HUES64 (cell line): ENCODE data around the gene CSNK1G3.

Source experiments
- H3K27ac ChIP-seq: 2 replicates; pipeline ENCODE4 v1.7.0; 2013; ENCODE audit warnings: low read depth, low read length, inconsistent platforms
- H3K27me3 ChIP-seq: 2 replicates; pipeline ENCODE4 v1.6.1; 2013; ENCODE audit warnings: mild to moderate bottlenecking, low read length; ENCODE audit not compliant: insufficient read depth
- H3K36me3 ChIP-seq: 2 replicates; pipeline ENCODE4 v1.6.1; 2013; ENCODE audit warnings: mild to moderate bottlenecking, low read length; ENCODE audit not compliant: insufficient read depth
- H3K4me1 ChIP-seq: 2 replicates; pipeline ENCODE4 v1.6.1; 2013; ENCODE audit warnings: mild to moderate bottlenecking, low read length, moderate library complexity; ENCODE audit not compliant: insufficient read depth
- H3K4me3 ChIP-seq: 2 replicates; pipeline ENCODE4 v1.5.1; 2013; ENCODE audit warnings: mild to moderate bottlenecking, low read length, moderate library complexity
- H3K9ac ChIP-seq: 2 replicates; pipeline ENCODE4 v1.6.1; 2013; ENCODE audit warnings: mild to moderate bottlenecking, low read depth, low read length
- H3K9me3 ChIP-seq: 2 replicates; pipeline ENCODE4 v1.6.1; 2013; ENCODE audit warnings: low read depth, low read length; ENCODE audit not compliant: insufficient read depth
- WGBS: fragments of 150-250, 120-280 bp; methylation state at CpG from one replicate; pipeline ENCODE4 v1.1.7; 2013; ENCODE audit warnings: missing lambda C conversion rate; 5-methylcytosine and 5-hydroxymethylcytosine counted together

CSNK1G3 gene

GRCh38 chr5:123647066-123647465 lies 135.1 kb downstream of the CSNK1G3 start:
- Histone ChIP-seq H3K9ac (no peak overlapping the region), H3K4me3 (no peak overlapping the region)
- WGBS: 93% methylated on average over 1 of the region's 1 CpG

GRCh38 chr5:123651234-123651633 lies 139.3 kb downstream of the CSNK1G3 start:
- no peak overlapping the region for H3K27ac ChIP-seq
- no peaks in the 10 kb centered on the region for H3K27me3 ChIP-seq
- H3K36me3 ChIP-seq: no peaks in the 10 kb centered on the region
- WGBS: 91% methylated on average over 4 of the region's 4 CpGs
- no peak overlapping the region for H3K4me3 ChIP-seq
- no peaks in the 10 kb centered on the region for H3K9me3 ChIP-seq
- no peaks in the 10 kb centered on the region for H3K4me1 ChIP-seq
- no peak overlapping the region for H3K9ac ChIP-seq

More at GRCh38 chr5:123647066-123647465, 135.1 kb downstream of the CSNK1G3 start:
- no peak overlapping the region for H3K27ac ChIP-seq
- H3K4me1 ChIP-seq: no peaks in the 10 kb centered on the region
- H3K27me3 ChIP-seq: no peaks in the 10 kb centered on the region
- H3K9me3 ChIP-seq: no peaks in the 10 kb centered on the region
- no peaks in the 10 kb centered on the region for H3K36me3 ChIP-seq

GRCh38 chr5:123659011-123659410 lies 147.0 kb downstream of the CSNK1G3 start:
- no peaks in the 10 kb centered on the region for H3K27me3 ChIP-seq
- no peak overlapping the region for H3K4me3 ChIP-seq
- no peaks in the 10 kb centered on the region for H3K36me3 ChIP-seq
- WGBS: 89% methylated on average over 2 of the region's 2 CpGs
- H3K9ac ChIP-seq: no peak overlapping the region
- H3K27ac ChIP-seq: no peak overlapping the region
- no peaks in the 10 kb centered on the region for H3K4me1 ChIP-seq
- H3K9me3 ChIP-seq: peaks cover 4% of the 10 kb centered on the region; the same call in 1 of the 2 replicates

- WGBS: 95% methylated on average over 2 of the region's 2 CpGs
- no peaks in the 10 kb centered on the region for H3K36me3 ChIP-seq
- H3K9ac ChIP-seq: no peak overlapping the region
These were observed 147.5 kb downstream of the CSNK1G3 start for GRCh38 chr5:123659495-123659894.

GRCh38 chr5:123664961-123665360 lies 153.0 kb downstream of the CSNK1G3 start:
- Histone ChIP-seq H3K36me3 (no peaks in the 10 kb centered on the region), H3K4me1 (no peaks in the 10 kb centered on the region), H3K9me3 (peaks cover 27% of the 10 kb centered on the region; the same call in 1 of the 2 replicates), H3K27me3 (no peaks in the 10 kb centered on the region), H3K27ac (no peak overlapping the region), H3K9ac (no peak overlapping the region), H3K4me3 (no peak overlapping the region)
- 100% methylated on average over 1 of the region's 1 CpG for WGBS

More at GRCh38 chr5:123659495-123659894, 147.5 kb downstream of the CSNK1G3 start:
- Histone ChIP-seq H3K9me3 (peaks cover 8% of the 10 kb centered on the region; the same call in 1 of the 2 replicates), H3K27ac (no peak overlapping the region), H3K27me3 (no peaks in the 10 kb centered on the region), H3K4me1 (no peaks in the 10 kb centered on the region), H3K4me3 (no peak overlapping the region)

GRCh38 chr5:123665822-123666371 lies 153.9 kb downstream of the CSNK1G3 start:
- no peak overlapping the region for H3K9ac ChIP-seq
- H3K27ac ChIP-seq: no peak overlapping the region
- 83% methylated on average over 2 of the region's 2 CpGs for WGBS
- no peak overlapping the region for H3K4me3 ChIP-seq
- H3K4me1 ChIP-seq: no peaks in the 10 kb centered on the region
- H3K36me3 ChIP-seq: no peaks in the 10 kb centered on the region
- H3K9me3 ChIP-seq: peaks cover 27% of the 10 kb centered on the region; the same call in 1 of the 2 replicates
- no peaks in the 10 kb centered on the region for H3K27me3 ChIP-seq
